Effector memory CD4-positive, alpha-beta T cell (primary cell): ENCODE results near the gene ZEB1.

ENCODE experiments used
- DNase-seq, 3 donors: peaks; one replicate each; pipeline ENCODE4 v3.0.0-alpha.2; 2020
- H3K27ac ChIP-seq: 2 replicates; pipeline ENCODE4 v1.7.0; 2013; ENCODE audit warnings: mild to moderate bottlenecking, low read length, moderate library complexity; ENCODE audit not compliant: insufficient read depth, poor library complexity, severe bottlenecking
- H3K27me3 ChIP-seq: replicated peaks from 2 replicates; pipeline ENCODE4 v1.7.0; 2013; ENCODE audit warnings: mild to moderate bottlenecking, low read length; ENCODE audit not compliant: insufficient read depth, control insufficient read depth, poor library complexity, severe bottlenecking
- H3K36me3 ChIP-seq: 2 replicates; pipeline ENCODE4 v1.7.0; 2013; ENCODE audit warnings: mild to moderate bottlenecking, low read length, moderate library complexity; ENCODE audit not compliant: control insufficient read depth, insufficient read depth
- H3K4me1 ChIP-seq: 2 replicates; pipeline ENCODE4 v1.7.0; 2013; ENCODE audit warnings: low read length, mild to moderate bottlenecking; ENCODE audit not compliant: control insufficient read depth, insufficient read depth, poor library complexity, severe bottlenecking
- H3K4me3 ChIP-seq: 2 replicates; pipeline ENCODE4 v1.7.0; 2013; ENCODE audit warnings: low read length, low read depth, mild to moderate bottlenecking; ENCODE audit not compliant: insufficient read depth, poor library complexity, severe bottlenecking
- H3K9me3 ChIP-seq: 2 replicates; pipeline ENCODE4 v1.7.0; 2013; ENCODE audit warnings: mild to moderate bottlenecking, low read length, moderate library complexity; ENCODE audit not compliant: control insufficient read depth

ZEB1 gene

DNA sequence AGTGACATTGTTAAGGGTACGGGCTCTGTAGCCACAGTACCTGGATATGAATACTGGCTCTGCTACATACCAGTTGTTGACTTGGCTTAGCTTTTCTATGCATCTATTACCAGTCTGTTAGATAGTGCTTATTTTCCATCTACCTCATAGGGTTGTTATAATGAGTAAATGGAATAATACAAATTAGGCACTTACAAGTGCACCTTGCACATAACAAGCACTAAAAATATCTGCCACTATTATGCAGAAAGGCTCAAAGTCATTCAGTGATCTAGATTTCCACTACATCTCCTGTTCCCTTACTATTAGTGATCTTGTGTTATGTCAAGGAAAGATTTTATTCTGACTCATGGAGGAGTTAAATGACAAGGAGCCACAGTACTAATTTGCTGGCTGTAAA lies 27.9 kb upstream of the ZEB1 start:
- Histone ChIP-seq H3K4me1 (no peaks in the 10 kb centered on the region), H3K36me3 (no peaks in the 10 kb centered on the region), H3K27ac (no peak overlapping the region), H3K9me3 (no peaks in the 10 kb centered on the region), H3K27me3 (no peaks in the 10 kb centered on the region), H3K4me3 (no peak overlapping the region)
- DNase-seq = no peak

DNA sequence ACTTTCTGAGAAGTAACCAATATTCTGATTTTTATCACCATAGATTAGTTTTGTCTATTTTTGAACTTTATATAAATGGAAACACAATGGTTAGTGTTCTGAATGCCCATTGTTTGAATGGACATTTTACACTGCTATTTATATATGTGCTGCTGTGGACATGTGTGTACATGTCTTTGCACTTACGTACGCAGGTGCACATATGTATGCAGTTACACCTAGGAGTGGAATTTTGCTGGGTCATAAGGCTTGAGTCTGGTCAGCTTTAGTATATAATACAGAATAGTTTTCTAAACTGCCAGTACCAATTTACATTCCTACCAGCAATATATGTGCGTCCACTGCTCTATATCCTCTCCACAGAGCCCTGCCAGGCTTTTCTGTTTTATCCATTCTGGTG lies 24.5 kb upstream of the ZEB1 start:
- H3K36me3 ChIP-seq = no peaks in the 10 kb centered on the region
- no peaks in the 10 kb centered on the region for H3K27me3 ChIP-seq
- H3K9me3 ChIP-seq = no peaks in the 10 kb centered on the region
- H3K4me1 ChIP-seq = no peaks in the 10 kb centered on the region
- DNase-seq = no peak
- no peak overlapping the region for H3K27ac ChIP-seq
- no peak overlapping the region for H3K4me3 ChIP-seq

DNA sequence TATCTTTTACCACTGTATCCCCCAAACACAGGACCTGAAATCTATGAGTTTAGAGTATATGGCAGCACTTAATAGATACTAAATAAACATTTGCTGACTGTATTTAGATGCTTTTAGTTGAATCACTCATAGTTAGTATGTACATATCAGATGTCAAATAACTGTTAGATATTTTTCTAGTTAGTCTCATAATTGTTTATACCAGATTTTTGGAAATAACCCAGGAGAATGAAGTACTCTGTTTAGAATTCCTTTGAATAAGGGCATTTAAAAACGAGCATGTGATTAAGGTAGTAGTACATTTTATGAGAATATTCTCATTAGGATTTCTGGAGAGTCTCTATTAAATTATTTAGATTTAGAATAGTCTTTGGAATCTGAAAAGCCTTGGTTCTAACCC lies 22.3 kb upstream of the ZEB1 start:
- no peaks in the 10 kb centered on the region for H3K9me3 ChIP-seq
- no peak overlapping the region for H3K27ac ChIP-seq
- H3K4me1 ChIP-seq = no peaks in the 10 kb centered on the region
- H3K4me3 ChIP-seq = no peak overlapping the region
- no peaks in the 10 kb centered on the region for H3K27me3 ChIP-seq
- H3K36me3 ChIP-seq = no peaks in the 10 kb centered on the region
- DNase-seq = no peak

DNA sequence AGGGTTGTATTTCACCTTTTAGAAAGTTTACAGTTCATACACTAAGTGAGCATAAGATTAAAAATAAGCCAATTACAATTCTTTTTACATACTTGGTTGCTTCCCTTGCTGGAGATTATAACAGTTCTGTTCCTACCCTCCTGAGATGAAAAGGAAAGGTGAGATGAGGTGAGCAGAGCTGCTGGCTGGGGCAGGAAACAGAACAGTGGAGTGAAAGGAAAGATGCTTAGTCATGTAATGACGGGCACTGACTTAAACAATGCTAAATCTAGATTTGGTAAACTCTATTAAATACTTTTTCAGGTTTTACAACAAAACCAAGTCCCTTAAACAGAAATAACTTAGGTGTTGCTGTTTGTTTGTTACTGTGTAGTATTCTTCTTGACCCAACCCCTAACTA lies 19.9 kb upstream of the ZEB1 start:
- no peak for DNase-seq
- Histone ChIP-seq H3K36me3 (no peaks in the 10 kb centered on the region), H3K4me3 (no peak overlapping the region), H3K27me3 (no peaks in the 10 kb centered on the region), H3K9me3 (no peaks in the 10 kb centered on the region), H3K27ac (no peak overlapping the region), H3K4me1 (no peaks in the 10 kb centered on the region)

DNA sequence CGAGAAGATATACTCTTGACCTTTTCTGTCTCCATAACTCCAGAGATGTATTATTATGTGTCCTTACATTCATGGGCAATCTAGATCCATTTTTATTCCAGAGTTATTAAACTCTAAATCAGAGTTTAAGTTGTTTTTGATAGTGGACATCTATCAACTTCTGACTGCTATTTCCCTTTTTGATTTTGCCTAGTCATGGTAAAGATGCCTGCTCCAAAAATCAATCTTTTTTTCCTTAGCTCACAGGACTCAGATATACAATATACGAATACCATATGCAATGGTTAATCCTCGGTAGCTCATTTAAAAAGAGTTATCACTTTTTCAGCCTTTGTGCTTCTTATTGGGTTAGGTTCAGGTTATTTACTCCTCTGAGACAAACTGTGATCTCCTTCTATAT lies 15.8 kb upstream of the ZEB1 start:
- Histone ChIP-seq H3K27me3 (no peaks in the 10 kb centered on the region), H3K36me3 (no peaks in the 10 kb centered on the region), H3K4me3 (no peak overlapping the region), H3K4me1 (no peaks in the 10 kb centered on the region), H3K9me3 (no peaks in the 10 kb centered on the region), H3K27ac (no peak overlapping the region)
- DNase-seq = no peak

DNA sequence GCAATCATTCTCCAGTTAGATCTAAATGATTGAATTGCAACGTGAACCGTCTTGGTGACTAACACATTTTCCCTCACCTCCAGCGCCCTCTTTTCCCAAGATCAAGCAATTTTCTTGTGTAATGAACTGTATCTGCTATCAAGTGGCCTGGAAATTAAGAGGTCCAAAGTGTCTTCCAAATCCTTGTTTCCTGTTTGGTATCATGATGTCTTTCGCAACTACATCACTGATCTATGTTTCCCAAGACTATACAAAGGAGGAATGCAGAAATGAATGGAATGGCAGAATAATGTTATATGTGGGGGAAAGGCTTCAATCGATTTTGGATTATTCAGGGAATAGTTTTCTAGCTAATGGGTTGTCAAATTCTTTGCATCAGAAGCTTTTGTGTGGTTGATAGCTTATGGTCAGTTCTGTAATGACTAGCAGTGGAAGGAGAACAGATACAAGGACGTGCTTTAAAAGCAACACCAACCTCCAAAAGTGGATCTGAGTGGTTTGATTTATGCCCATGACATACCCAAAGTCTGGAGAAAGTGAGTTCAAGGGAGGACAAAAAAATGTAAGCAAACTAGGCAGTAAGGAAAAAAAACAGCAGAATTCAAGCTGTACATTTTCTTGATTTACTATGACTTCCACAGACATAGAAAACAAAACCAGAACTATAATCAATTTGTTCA lies 14.6 kb upstream of the ZEB1 start:
- Histone ChIP-seq H3K36me3 (no peaks in the 10 kb centered on the region), H3K27me3 (no peaks in the 10 kb centered on the region), H3K4me3 (no peak overlapping the region), H3K4me1 (no peaks in the 10 kb centered on the region), H3K9me3 (no peaks in the 10 kb centered on the region), H3K27ac (no peak overlapping the region)
- no peak for DNase-seq

DNA sequence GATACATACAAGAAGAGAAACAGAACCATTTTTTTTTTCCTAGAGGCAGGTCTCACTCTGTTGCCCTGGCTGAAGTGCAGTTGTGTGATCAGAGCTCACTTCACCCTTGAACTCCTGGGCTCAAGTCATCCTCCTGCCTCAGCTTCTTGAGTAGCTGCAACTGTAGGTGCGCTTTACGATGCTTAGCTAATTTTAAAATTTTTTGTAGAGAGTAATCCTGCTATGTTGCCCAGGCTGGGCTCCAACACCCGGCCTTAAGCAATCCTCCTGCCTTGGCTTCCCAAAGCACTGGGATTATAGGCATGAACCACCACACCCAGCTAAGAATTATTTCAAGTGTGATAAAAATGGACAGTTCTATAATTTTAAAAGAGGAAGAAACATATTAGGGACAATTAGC lies 5.6 kb upstream of the ZEB1 start:
- no peaks in the 10 kb centered on the region for H3K9me3 ChIP-seq
- H3K4me1 ChIP-seq = no peaks in the 10 kb centered on the region
- no peak overlapping the region for H3K27ac ChIP-seq
- no peak overlapping the region for H3K4me3 ChIP-seq
- H3K36me3 ChIP-seq = no peaks in the 10 kb centered on the region
- no peak for DNase-seq
- H3K27me3 ChIP-seq = no peaks in the 10 kb centered on the region

DNA sequence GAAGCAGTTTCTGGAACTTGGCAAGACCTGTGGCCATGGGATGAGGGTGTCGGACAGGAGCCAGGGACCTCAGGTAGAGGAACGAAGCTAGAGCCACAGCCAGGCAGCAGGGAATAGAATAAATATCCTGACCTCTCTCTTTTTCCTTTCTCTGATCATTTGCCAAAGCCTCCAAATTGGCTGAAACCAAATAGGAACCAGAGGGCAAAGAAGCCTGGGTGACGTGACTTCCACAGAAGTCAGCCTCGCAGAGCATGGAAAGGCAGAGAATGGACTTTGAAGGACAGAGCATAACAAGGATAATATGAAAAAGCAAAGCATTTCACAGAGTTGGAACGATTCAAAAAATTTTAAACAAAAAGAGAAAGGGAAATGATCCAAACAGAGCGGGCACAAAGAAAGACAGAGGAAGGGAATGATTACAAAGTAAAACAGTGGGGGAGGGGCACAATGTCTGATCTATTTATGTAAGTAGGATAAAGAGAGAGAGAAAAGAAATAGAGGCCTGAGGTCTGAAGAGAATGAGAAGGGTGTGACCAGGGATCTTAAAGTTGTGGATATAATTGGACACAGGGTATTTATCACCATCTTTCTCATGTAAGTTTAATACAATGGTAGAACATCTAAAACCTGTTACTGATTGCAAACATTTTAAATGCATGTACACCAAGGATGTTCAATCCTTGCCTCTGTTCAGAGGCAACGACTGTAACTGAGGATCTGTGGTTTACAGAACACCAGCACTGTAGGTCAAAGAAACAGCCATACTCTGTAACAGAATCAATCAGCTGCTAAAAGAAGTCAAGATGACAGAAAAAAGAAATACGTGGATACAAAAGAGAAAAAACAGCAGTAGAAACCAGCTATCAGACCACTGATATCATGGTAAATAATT lies 4.5 kb upstream of the ZEB1 start:
- H3K36me3 ChIP-seq = no peaks in the 10 kb centered on the region
- no peak overlapping the region for H3K27ac ChIP-seq
- DNase-seq = no peak
- H3K9me3 ChIP-seq = no peaks in the 10 kb centered on the region
- no peaks in the 10 kb centered on the region for H3K4me1 ChIP-seq
- no peaks in the 10 kb centered on the region for H3K27me3 ChIP-seq
- H3K4me3 ChIP-seq = no peak overlapping the region

DNA sequence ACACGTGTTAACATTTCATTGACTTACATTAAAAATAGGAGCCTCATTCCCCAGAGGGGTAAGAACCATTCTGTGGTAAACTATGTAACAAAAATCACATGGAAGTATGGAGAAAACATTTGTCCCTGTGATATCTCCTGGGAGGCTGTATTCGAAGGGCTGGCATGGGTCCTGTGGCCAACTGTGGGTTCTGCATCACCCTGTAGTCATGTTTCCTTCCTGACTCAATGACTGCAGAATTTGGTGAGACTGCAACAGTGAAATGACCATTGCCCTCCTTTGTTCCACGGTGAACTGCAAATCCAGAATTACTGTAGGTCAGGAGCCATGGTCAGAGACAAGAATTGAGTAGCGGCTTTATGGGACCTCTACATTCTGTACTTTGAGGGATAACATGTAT lies 3.6 kb upstream of the ZEB1 start:
- Histone ChIP-seq H3K27me3 (no peaks in the 10 kb centered on the region), H3K4me1 (no peaks in the 10 kb centered on the region), H3K4me3 (no peak overlapping the region), H3K9me3 (no peaks in the 10 kb centered on the region), H3K27ac (no peak overlapping the region), H3K36me3 (no peaks in the 10 kb centered on the region)
- DNase-seq = no peak

DNA sequence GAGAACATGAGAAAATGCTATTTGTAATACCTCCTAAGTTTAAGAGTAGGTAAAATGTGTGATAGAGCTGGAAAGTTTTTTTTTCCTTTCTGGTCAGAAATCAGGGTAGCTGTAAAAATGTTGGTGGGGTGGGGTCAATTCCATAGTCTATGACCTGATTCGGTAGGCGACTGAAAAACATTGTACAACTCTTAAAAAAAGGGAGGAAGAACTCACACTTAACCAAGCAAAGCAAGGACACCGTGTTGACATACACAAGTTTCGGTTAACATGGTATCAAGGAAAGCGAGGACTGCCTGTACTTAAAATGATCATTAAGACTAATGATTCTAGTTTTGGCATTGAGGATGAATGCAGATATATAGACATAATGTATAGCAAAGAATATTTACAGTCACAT lies 1.8 kb upstream of the ZEB1 start:
- DNase-seq = no peak
- H3K4me1 ChIP-seq = no peaks in the 10 kb centered on the region
- no peaks in the 10 kb centered on the region for H3K9me3 ChIP-seq
- H3K4me3 ChIP-seq = no peak overlapping the region
- H3K27me3 ChIP-seq = no peaks in the 10 kb centered on the region
- no peak overlapping the region for H3K27ac ChIP-seq
- H3K36me3 ChIP-seq = no peaks in the 10 kb centered on the region
